GM21367 (cell line): ENCODE results near the gene INSYN2B.

Experiments used
- ATAC-seq: cut with Tn5 transposase; IDR thresholded peaks from one replicate; pipeline ENCODE4 v1.9.1; 2021; ENCODE audit not compliant: unreplicated experiment

Gene INSYN2B

GRCh38 chr5:169895926-169896325 lies 84.4 kb downstream of the INSYN2B start:
- ATAC-seq = no peak

GRCh38 chr5:169893571-169893970 lies 86.7 kb downstream of the INSYN2B start:
- no peak for ATAC-seq

- no peak for ATAC-seq
These were observed 87.3 kb downstream of the INSYN2B start for GRCh38 chr5:169893010-169893409.

GRCh38 chr5:169889572-169889971 lies 90.7 kb downstream of the INSYN2B start:
- no peak for ATAC-seq

- ATAC-seq = no peak
These were observed 93.6 kb downstream of the INSYN2B start for GRCh38 chr5:169886677-169887076.

- ATAC-seq = no peak
These were observed 94.3 kb downstream of the INSYN2B start for GRCh38 chr5:169886033-169886432.

GRCh38 chr5:169881702-169882303 lies 98.5 kb downstream of the INSYN2B start:
- ATAC-seq = no peak

- ATAC-seq = no peak
These were observed 99.5 kb downstream of the INSYN2B start for GRCh38 chr5:169880785-169881184.

GRCh38 chr5:169880012-169880663 lies 100.2 kb downstream of the INSYN2B start:
- peak; percentile 62 for ATAC-seq

GRCh38 chr5:169876386-169876785 lies 103.9 kb downstream of the INSYN2B start:
- ATAC-seq = no peak

GRCh38 chr5:169875731-169876130 lies 104.6 kb downstream of the INSYN2B start:
- ATAC-seq = no peak

- no peak for ATAC-seq
These were observed 105.1 kb downstream of the INSYN2B start for GRCh38 chr5:169875091-169875728.

- no peak for ATAC-seq
These were observed 105.7 kb downstream of the INSYN2B start for GRCh38 chr5:169874621-169875020.

GRCh38 chr5:169873642-169874041 lies 106.7 kb downstream of the INSYN2B start:
- ATAC-seq = no peak

GRCh38 chr5:169871826-169872490 lies 108.3 kb downstream of the INSYN2B start:
- no peak for ATAC-seq

- ATAC-seq = no peak
These were observed 110.1 kb downstream of the INSYN2B start for GRCh38 chr5:169870211-169870610.

GRCh38 chr5:169869066-169869465 lies 111.2 kb downstream of the INSYN2B start:
- ATAC-seq = no peak

- ATAC-seq = no peak
These were observed 112.9 kb downstream of the INSYN2B start for GRCh38 chr5:169867347-169867746.

GRCh38 chr5:169864483-169864882 lies 115.8 kb downstream of the INSYN2B start:
- no peak for ATAC-seq

- ATAC-seq = no peak
These were observed 117.9 kb downstream of the INSYN2B start for GRCh38 chr5:169862391-169862811.

GRCh38 chr5:169861934-169862333 lies 118.4 kb downstream of the INSYN2B start:
- no peak for ATAC-seq

GRCh38 chr5:169861433-169861832 lies 118.9 kb downstream of the INSYN2B start:
- no peak for ATAC-seq
